HCT116 (cell line): ENCODE data around the gene HLA-DQB2. TPM values are rescaled to one million over a fixed set of nuclear protein-coding genes. Genes with fewer than 3 reads are reported as not detected.

Source experiments
- ATAC-seq: fragments of 200-7000 bp; cut with Tn5 transposase; 2 replicates; pipeline ENCODE4 v1.9.1; 2020; ENCODE audit warnings: mild to moderate bottlenecking, moderate library complexity
- BruUV-seq: library from RNA; stranded (reverse); fragments of 400-500 nt; replicated peaks from 2 replicates; lab custom pipeline; 2021; lab: Mats Ljungman, UMichigan
- CTCF ChIA-PET: fragments of 300-600 bp; sonication (Branson Sonifier 250); formaldehyde crosslinking; loops from one replicate; lab custom pipeline; 2021; ENCODE audit warnings: antibody characterized with exemption; lab: Charles Lee
- POLR2A ChIA-PET: fragments of 300-600, 350-600 bp; sonication (Branson Sonifier 250); formaldehyde crosslinking; loops from one replicate; lab custom pipeline; 2021; ENCODE audit warnings: antibody characterized with exemption; lab: Charles Lee
- RAD21 ChIA-PET, 2 experiments: fragments of 300-600 bp; sonication (Branson Sonifier 250); formaldehyde crosslinking; loops; one replicate each; lab custom pipeline; 2023; ENCODE audit warnings: low total read pairs in 2 of 2; ENCODE audit not compliant: uncharacterized antibody in 2 of 2, unreplicated experiment in 2 of 2, low non-redundant PET in 1 of 2; lab: Charles Lee
- DNase-seq: peaks from one replicate; pipeline ENCODE4 v3.0.0-alpha.2; 2010; ENCODE audit warnings: low read depth, low spot score
- H2AFZ ChIP-seq: fragments of 200-600 bp; shearing (Covaris generic), sonication (generic); 2 replicates; pipeline ENCODE4 v1.6.1; 2017; ENCODE audit warnings: low read depth, mixed run types, mixed read lengths, antibody characterized with exemption, low read length; ENCODE audit not compliant: poor library complexity, severe bottlenecking
- H3K27ac ChIP-seq: 2 replicates; pipeline ENCODE4 v1.5.1; 2012; ENCODE audit warnings: low read depth, low read length
- H3K27me3 ChIP-seq: fragments of 200-600 bp; sonication (generic); 2 replicates; pipeline ENCODE4 v1.6.1; 2016; ENCODE audit warnings: mixed run types, low read length, mixed read lengths; ENCODE audit not compliant: insufficient read depth
- H3K36me3 ChIP-seq, 2 experiments: fragments of 200-500 bp in 1 of 2; fragments of 200-600 bp in 1 of 2; sonication (Bioruptor generic) in 1 of 2; sonication (generic) in 1 of 2; 2 replicates each; pipeline versions ENCODE4 v1.5.1 to v1.6.1; 2014 to 2016; ENCODE audit warnings: low read length in 2 of 2, inconsistent platforms in 1 of 2, mixed read lengths in 1 of 2, mixed run types in 1 of 2; ENCODE audit not compliant: insufficient read depth in 2 of 2, control insufficient read depth in 1 of 2
- H3K4me1 ChIP-seq, 2 experiments: fragments of 200-600 bp in 1 of 2; sonication (generic) in 1 of 2; 2 replicates each; pipeline versions ENCODE4 v1.5.1 to v1.6.1; 2012 to 2017; ENCODE audit warnings: low read length in 2 of 2, inconsistent platforms in 1 of 2, mild to moderate bottlenecking in 1 of 2, mixed read lengths in 1 of 2, mixed run types in 1 of 2, moderate library complexity in 1 of 2; ENCODE audit not compliant: insufficient read depth in 2 of 2, control insufficient read depth in 1 of 2
- H3K4me2 ChIP-seq: fragments of 200-600 bp; sonication (generic); 2 replicates; pipeline ENCODE4 v1.6.1; 2017; ENCODE audit warnings: mixed run types, low read length, mixed read lengths
- H3K4me3 ChIP-seq, 2 experiments: fragments of 200-600 bp in 1 of 2; sonication (generic) in 1 of 2; replicated peaks in 1 of 2; 2 replicates each; pipeline ENCODE4 v1.5.1; 2011 to 2016; ENCODE audit warnings: low read length in 2 of 2, control low read depth in 1 of 2, low read depth in 1 of 2, mild to moderate bottlenecking in 1 of 2, mixed read lengths in 1 of 2, mixed run types in 1 of 2
- H3K79me2 ChIP-seq: fragments of 200-600 bp; sonication (generic); 2 replicates; pipeline ENCODE4 v1.6.1; 2017; ENCODE audit warnings: mild to moderate bottlenecking, mixed run types, low read length, moderate library complexity, mixed read lengths; ENCODE audit not compliant: insufficient read depth
- H3K9ac ChIP-seq: fragments of 200-600 bp; sonication (generic); 2 replicates; pipeline ENCODE4 v1.6.1; 2016; ENCODE audit warnings: low read length, mixed read lengths
- H3K9me2 ChIP-seq: fragments of 200-600 bp; sonication (generic), shearing (Covaris generic); 2 replicates; pipeline ENCODE4 v1.6.1; 2017; ENCODE audit warnings: mixed run types, mild to moderate bottlenecking, moderate library complexity; ENCODE audit not compliant: insufficient read depth
- H3K9me3 ChIP-seq, 2 experiments: fragments of 200-500 bp in 1 of 2; fragments of 200-600 bp in 1 of 2; sonication (Bioruptor generic) in 1 of 2; sonication (generic) in 1 of 2; 2 replicates each; pipeline ENCODE4 v1.6.1; 2014 to 2017; ENCODE audit warnings: low read length in 2 of 2, mixed read lengths in 2 of 2, inconsistent platforms in 1 of 2, low read depth in 1 of 2, mild to moderate bottlenecking in 1 of 2, mixed run types in 1 of 2, moderate library complexity in 1 of 2; ENCODE audit not compliant: control insufficient read depth in 1 of 2, insufficient read depth in 1 of 2
- H4K20me1 ChIP-seq: fragments of 200-600 bp; sonication (generic), shearing (Covaris generic); 2 replicates; pipeline ENCODE4 v1.6.1; 2017; ENCODE audit warnings: mixed run types, mild to moderate bottlenecking, moderate library complexity; ENCODE audit not compliant: insufficient read depth
- CBX3 ChIP-seq: IDR thresholded peaks from 2 replicates; pipeline ENCODE4 v1.6.1; 2012; ENCODE audit warnings: low read depth
- CEBPB ChIP-seq: IDR thresholded peaks from 2 replicates; pipeline ENCODE4 v1.6.1; 2012; ENCODE audit warnings: low read depth
- EGR1 ChIP-seq: IDR thresholded peaks from 2 replicates; pipeline ENCODE4 v1.6.1; 2012; ENCODE audit warnings: low read depth
- EZH2phosphoT487 ChIP-seq: fragments of 200-600 bp; IDR thresholded peaks from 2 replicates; pipeline ENCODE4 v1.6.1; 2018; ENCODE audit warnings: antibody characterized with exemption, borderline replicate concordance
- FOSL1 ChIP-seq: IDR thresholded peaks from 2 replicates; pipeline ENCODE4 v1.6.1; 2012; ENCODE audit warnings: low read depth
- JUND ChIP-seq: IDR thresholded peaks from 2 replicates; pipeline ENCODE4 v1.6.1; 2012
- POLR2AphosphoS5 ChIP-seq: IDR thresholded peaks from 2 replicates; pipeline ENCODE4 v1.6.1; 2011; ENCODE audit warnings: mild to moderate bottlenecking, low read depth, low read length, moderate library complexity
- SP1 ChIP-seq: IDR thresholded peaks from 2 replicates; pipeline ENCODE4 v1.6.1; 2012; ENCODE audit warnings: low read depth
- SRF ChIP-seq: IDR thresholded peaks from 2 replicates; pipeline ENCODE4 v1.6.1; 2012; ENCODE audit warnings: low read depth
- ZFX ChIP-seq: fragments of 450-650 bp; IDR thresholded peaks from 2 replicates; pipeline ENCODE4 v1.6.1; 2017
- ZNF274 ChIP-seq: fragments of 200-500 bp; sonication (Bioruptor generic); IDR thresholded peaks from 2 replicates; pipeline ENCODE4 v1.6.1; 2014; ENCODE audit warnings: mild to moderate bottlenecking, low read depth, low read length, inconsistent platforms
- intact Hi-C: fragments of 100-400 bp; cut with micrococcal nuclease; formaldehyde crosslinking; loops from 2 replicates; pipeline ENCODE4 v1.10.0; 2022
- total RNA-seq: library from RNA; stranded (reverse); gene quantifications from one replicate; pipeline ENCODE4 v1.2.1, GENCODE V29; 2021; ENCODE audit not compliant: unreplicated experiment
- TF ChIP-seq, protein P1 (sequence below): IDR thresholded peaks from 2 replicates; pipeline ENCODE4 v1.6.1; 2012
- TF ChIP-seq, protein P2 (sequence below): IDR thresholded peaks from 2 replicates; pipeline ENCODE4 v1.6.1; 2012
- TF ChIP-seq, protein P3 (sequence below): IDR thresholded peaks from 2 replicates; pipeline ENCODE4 v1.6.1; 2012; ENCODE audit warnings: low read depth

Gene HLA-DQB2
- total RNA-seq, 1 experiment from 2014 or later: 1.8 TPM

DNA sequence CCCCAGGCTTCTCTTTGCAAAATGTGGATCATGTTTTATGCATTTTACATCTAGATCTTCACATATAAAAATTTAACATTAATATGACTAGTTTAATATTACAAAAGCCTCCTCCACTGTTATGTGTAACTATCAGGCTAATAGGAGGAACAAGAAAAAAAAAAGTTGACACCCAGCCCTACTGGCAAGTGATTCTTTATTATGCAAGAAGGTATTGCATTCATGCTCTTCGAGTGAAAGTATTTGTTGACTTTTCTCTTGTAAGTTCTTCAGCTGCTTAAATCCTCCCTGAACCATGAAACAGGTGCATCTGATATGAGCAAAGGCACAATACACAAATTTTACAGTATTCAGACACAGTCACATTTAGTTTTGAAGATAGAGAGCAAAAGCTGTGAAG, 716 bp upstream of the HLA-DQB2 start:
- Histone ChIP-seq H3K4me2 (no peak overlapping the region), H3K27me3 (no peaks in the 10 kb centered on the region), H3K36me3 (no peaks in the 10 kb centered on the region), H2AFZ (no peak overlapping the region), H3K4me1 (no peaks in the 10 kb centered on the region), H3K9me2 (no peaks in the 10 kb centered on the region), H3K79me2 (no peaks in the 10 kb centered on the region), H3K27ac (no peak overlapping the region), H3K9ac (no peak overlapping the region), H3K4me3 (no peak overlapping the region), H4K20me1 (no peaks in the 10 kb centered on the region), H3K9me3 (no peaks in the 10 kb centered on the region)
- ChIA-PET RAD21 (no interaction called here), CTCF (no interaction called here), POLR2A (no interaction called here)
- BruUV-seq: no TSS peak
- ATAC-seq: no peak
- intact Hi-C loops: no loop called here
- TF ChIP-seq JUND: no peak
- TF ChIP-seq EZH2phosphoT487: no peak
- TF ChIP-seq ZFX: no peak
- TF ChIP-seq POLR2AphosphoS5: no peak
- no peak for TF ChIP-seq SRF
- no peak for TF ChIP-seq EGR1
- TF ChIP-seq ZNF274: no peak
- no peak for TF ChIP-seq SP1
- TF ChIP-seq, protein P1, sequence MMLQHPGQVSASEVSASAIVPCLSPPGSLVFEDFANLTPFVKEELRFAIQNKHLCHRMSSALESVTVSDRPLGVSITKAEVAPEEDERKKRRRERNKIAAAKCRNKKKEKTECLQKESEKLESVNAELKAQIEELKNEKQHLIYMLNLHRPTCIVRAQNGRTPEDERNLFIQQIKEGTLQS: no peak
- TF ChIP-seq, protein P2, sequence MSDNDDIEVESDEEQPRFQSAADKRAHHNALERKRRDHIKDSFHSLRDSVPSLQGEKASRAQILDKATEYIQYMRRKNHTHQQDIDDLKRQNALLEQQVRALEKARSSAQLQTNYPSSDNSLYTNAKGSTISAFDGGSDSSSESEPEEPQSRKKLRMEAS: no peak
- no peak for TF ChIP-seq CEBPB
- TF ChIP-seq, protein P3, sequence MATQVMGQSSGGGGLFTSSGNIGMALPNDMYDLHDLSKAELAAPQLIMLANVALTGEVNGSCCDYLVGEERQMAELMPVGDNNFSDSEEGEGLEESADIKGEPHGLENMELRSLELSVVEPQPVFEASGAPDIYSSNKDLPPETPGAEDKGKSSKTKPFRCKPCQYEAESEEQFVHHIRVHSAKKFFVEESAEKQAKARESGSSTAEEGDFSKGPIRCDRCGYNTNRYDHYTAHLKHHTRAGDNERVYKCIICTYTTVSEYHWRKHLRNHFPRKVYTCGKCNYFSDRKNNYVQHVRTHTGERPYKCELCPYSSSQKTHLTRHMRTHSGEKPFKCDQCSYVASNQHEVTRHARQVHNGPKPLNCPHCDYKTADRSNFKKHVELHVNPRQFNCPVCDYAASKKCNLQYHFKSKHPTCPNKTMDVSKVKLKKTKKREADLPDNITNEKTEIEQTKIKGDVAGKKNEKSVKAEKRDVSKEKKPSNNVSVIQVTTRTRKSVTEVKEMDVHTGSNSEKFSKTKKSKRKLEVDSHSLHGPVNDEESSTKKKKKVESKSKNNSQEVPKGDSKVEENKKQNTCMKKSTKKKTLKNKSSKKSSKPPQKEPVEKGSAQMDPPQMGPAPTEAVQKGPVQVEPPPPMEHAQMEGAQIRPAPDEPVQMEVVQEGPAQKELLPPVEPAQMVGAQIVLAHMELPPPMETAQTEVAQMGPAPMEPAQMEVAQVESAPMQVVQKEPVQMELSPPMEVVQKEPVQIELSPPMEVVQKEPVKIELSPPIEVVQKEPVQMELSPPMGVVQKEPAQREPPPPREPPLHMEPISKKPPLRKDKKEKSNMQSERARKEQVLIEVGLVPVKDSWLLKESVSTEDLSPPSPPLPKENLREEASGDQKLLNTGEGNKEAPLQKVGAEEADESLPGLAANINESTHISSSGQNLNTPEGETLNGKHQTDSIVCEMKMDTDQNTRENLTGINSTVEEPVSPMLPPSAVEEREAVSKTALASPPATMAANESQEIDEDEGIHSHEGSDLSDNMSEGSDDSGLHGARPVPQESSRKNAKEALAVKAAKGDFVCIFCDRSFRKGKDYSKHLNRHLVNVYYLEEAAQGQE: no peak
- no peak for TF ChIP-seq FOSL1
- no peak for TF ChIP-seq CBX3
- no peak for DNase-seq
